Measurements from ENCODE around the gene LHX5.

DNA sequence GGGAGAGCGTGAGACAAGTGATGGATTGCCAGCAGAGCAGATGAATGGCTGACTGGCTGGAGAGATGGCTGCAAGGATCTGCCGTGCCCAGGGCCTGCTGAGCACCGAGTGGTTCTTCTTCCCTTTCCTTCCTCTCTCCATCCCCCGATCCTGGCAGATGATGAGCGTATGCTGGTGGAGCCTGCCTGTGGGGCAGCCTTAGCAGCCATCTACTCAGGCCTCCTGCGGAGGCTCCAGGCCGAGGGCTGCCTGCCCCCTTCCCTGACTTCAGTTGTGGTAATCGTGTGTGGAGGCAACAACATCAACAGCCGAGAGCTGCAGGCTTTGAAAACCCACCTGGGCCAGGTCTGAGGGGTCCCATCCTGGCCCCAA lies 34.0 kb downstream of the LHX5 start:
- TF ChIP-seq, protein P1, sequence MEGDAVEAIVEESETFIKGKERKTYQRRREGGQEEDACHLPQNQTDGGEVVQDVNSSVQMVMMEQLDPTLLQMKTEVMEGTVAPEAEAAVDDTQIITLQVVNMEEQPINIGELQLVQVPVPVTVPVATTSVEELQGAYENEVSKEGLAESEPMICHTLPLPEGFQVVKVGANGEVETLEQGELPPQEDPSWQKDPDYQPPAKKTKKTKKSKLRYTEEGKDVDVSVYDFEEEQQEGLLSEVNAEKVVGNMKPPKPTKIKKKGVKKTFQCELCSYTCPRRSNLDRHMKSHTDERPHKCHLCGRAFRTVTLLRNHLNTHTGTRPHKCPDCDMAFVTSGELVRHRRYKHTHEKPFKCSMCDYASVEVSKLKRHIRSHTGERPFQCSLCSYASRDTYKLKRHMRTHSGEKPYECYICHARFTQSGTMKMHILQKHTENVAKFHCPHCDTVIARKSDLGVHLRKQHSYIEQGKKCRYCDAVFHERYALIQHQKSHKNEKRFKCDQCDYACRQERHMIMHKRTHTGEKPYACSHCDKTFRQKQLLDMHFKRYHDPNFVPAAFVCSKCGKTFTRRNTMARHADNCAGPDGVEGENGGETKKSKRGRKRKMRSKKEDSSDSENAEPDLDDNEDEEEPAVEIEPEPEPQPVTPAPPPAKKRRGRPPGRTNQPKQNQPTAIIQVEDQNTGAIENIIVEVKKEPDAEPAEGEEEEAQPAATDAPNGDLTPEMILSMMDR (IDR thresholded peaks at IDR 0.05), result no peak
- no peak for TF ChIP-seq POLR2A (IDR thresholded peaks at IDR 0.05)

All from uterus (tissue), 2 donors.